Kidney (tissue), 14 donors: ENCODE results near the gene CETP. TPM values are rescaled to one million over a fixed set of nuclear protein-coding genes. Genes with fewer than 3 reads are reported as not detected.

Experiments used
- DNase-seq, 5 donors: peaks; one replicate each; pipeline ENCODE4 v3.0.0-alpha.2; 2013 to 2020
- FAIRE-seq: peaks from 2 replicates; lab custom pipeline; 2012; peaks lifted over from hg19 to GRCh38; lab: Jason Lieb, UNC
- H3K27ac ChIP-seq, 2 donors: one replicate each; pipeline ENCODE4 v1.7.0; 2013; ENCODE audit warnings: low read depth in 2 of 2, low read length in 2 of 2, inconsistent platforms in 1 of 2
- H3K27me3 ChIP-seq: one replicate; pipeline ENCODE4 v1.7.1; 2013; ENCODE audit warnings: low read length, inconsistent platforms; ENCODE audit not compliant: control insufficient read depth, insufficient read depth
- H3K36me3 ChIP-seq, 3 donors: one replicate each; pipeline versions ENCODE4 v1.7.0 to v1.7.1; 2013; ENCODE audit warnings: low read length in 3 of 3, control low read depth in 1 of 3, inconsistent platforms in 1 of 3; ENCODE audit not compliant: insufficient read depth in 3 of 3, control insufficient read depth in 2 of 3
- H3K4me1 ChIP-seq, 3 donors: one replicate each; pipeline versions ENCODE4 v1.7.0 to v1.7.1; 2013; ENCODE audit warnings: low read length in 3 of 3, inconsistent platforms in 1 of 3, low read depth in 1 of 3; ENCODE audit not compliant: control insufficient read depth in 2 of 3, insufficient read depth in 2 of 3
- H3K4me3 ChIP-seq, 3 donors: one replicate each; pipeline versions ENCODE4 v1.7.0 to v1.8.1; 2013; ENCODE audit warnings: low read length in 3 of 3, control low read depth in 1 of 3, inconsistent platforms in 1 of 3
- H3K9ac ChIP-seq, 3 donors: one replicate each; pipeline versions ENCODE4 v1.7.0 to v1.7.1; 2013; ENCODE audit warnings: low read length in 3 of 3, control low read depth in 1 of 3, inconsistent platforms in 1 of 3
- H3K9me3 ChIP-seq, 3 donors: one replicate each; pipeline versions ENCODE4 v1.7.0 to v1.7.1; 2013; ENCODE audit warnings: low read length in 3 of 3, control low read depth in 1 of 3, inconsistent platforms in 1 of 3; ENCODE audit not compliant: control insufficient read depth in 2 of 3, insufficient read depth in 1 of 3
- CTCF ChIP-seq: IDR thresholded peaks from 3 replicates; pipeline ENCODE4 v1.5.1; 2012; ENCODE audit warnings: mild to moderate bottlenecking, moderate library complexity, borderline replicate concordance; ENCODE audit not compliant: insufficient read depth; ENCODE audit errors: extremely low read depth
- intact Hi-C: fragments of 100-400 bp; cut with DNase I; formaldehyde crosslinking; loops from one replicate; pipeline ENCODE4 v1.11.1; 2022
- polyA plus RNA-seq: library from polyadenylated mRNA; stranded (reverse); fragments of 350-450 nt; fragmentation: Illumina TruSeq; extraction: RNeasy Lipid Tissue Mini Kit (QIAGEN cat#74804); gene quantifications from one replicate; pipeline ENCODE4 v1.2.3, GENCODE V29; 2014; ENCODE audit warnings: low read depth, low replicate concordance; ENCODE audit not compliant: insufficient read depth
- total RNA-seq: library from RNA; stranded (reverse); fragmentation: NEBNext Ultra II Directional; extraction: Animal tissue kit (Norgen Biotek cat#: 25700); gene quantifications from one replicate; pipeline ENCODE4 v1.2.1, GENCODE V29; 2021
- donor health status: control.
- donor health status: control.
- donor health status: control.
- donor health status: control.
- donor health status: control.
- donor health status: DM: yes; HTN: yes; CAD: no.
- donor health status: Normal renal cell carcinoma (clear cell type).

CETP gene
- total and polyA plus RNA-seq, 2 donors from 2014 or later, result 1.3 to 2.1 TPM

- no peak for TF ChIP-seq CTCF
Measured at GRCh38 chr16:56977823-56978430, 16.2 kb downstream of the CETP start.

GRCh38 chr16:56980201-56980535, 18.4 kb downstream of the CETP start:
- H3K36me3 ChIP-seq, result no peaks in the 10 kb centered on the region
- no peaks in the 10 kb centered on the region for H3K9me3 ChIP-seq
- no peak overlapping the region for H3K27ac ChIP-seq
- no peaks in the 10 kb centered on the region for H3K27me3 ChIP-seq
- FAIRE-seq (no peak), DNase-seq (no peak)
- H3K9ac ChIP-seq, result no peak overlapping the region
- no peak overlapping the region for H3K4me3 ChIP-seq
- TF ChIP-seq CTCF, result no peak
- peaks cover 0 to 4% (median 0%) of the 10 kb centered on the region in 3 donors for H3K4me1 ChIP-seq
- intact Hi-C loops, result no loop called here

More at GRCh38 chr16:56977823-56978430, 16.2 kb downstream of the CETP start:
- intact Hi-C loops, result loop anchor here (10.0 kb wide), 1 partner anchor 67 kb away; no protein-coding TSS in a partner anchor
- Histone ChIP-seq H3K36me3 (no peaks in the 10 kb centered on the region), H3K27ac (no peak overlapping the region), H3K4me3 (no peak overlapping the region), H3K4me1 (no peaks in the 10 kb centered on the region), H3K9ac (no peak overlapping the region), H3K27me3 (no peaks in the 10 kb centered on the region), H3K9me3 (no peaks in the 10 kb centered on the region)
- no peak for FAIRE-seq
- no peak for DNase-seq

GRCh38 chr16:56980792-56981724, 19.3 kb downstream of the CETP start:
- Histone ChIP-seq H3K4me3 (no peak overlapping the region), H3K4me1 (peaks cover 0 to 4% (median 0%) of the 10 kb centered on the region in 3 donors), H3K27me3 (no peaks in the 10 kb centered on the region), H3K9me3 (no peaks in the 10 kb centered on the region), H3K9ac (no peak overlapping the region), H3K36me3 (no peaks in the 10 kb centered on the region), H3K27ac (no peak overlapping the region)
- intact Hi-C loops, result no loop called here
- no peak for TF ChIP-seq CTCF
- FAIRE-seq, result no peak
- DNase-seq, result no peak
